Adrenal gland (tissue), 12 donors: Measurements from ENCODE around the gene UTF1. TPM values are rescaled to one million over a fixed set of nuclear protein-coding genes. Genes with fewer than 3 reads are reported as not detected.
A peak's percentile ranks its signal among the peaks of the same experiment; 100 is the strongest.

Experiments
- DNase-seq, 7 donors: peaks; one replicate each; pipeline ENCODE4 v3.0.0-alpha.2; 2019 to 2020
- H3K27ac ChIP-seq, 5 donors: fragments of 200-600 bp; sonication (generic) in 4 of 5; 1 replicate in 3 of 5; 2 replicates in 2 of 5; pipeline versions ENCODE4 v1.5.1 to v1.8.0; 2016 to 2020; ENCODE audit warnings: mild to moderate bottlenecking in 1 of 5
- H3K27me3 ChIP-seq: fragments of 200-600 bp; 2 replicates; pipeline ENCODE4 v1.8.0; 2021
- H3K36me3 ChIP-seq, 2 donors: fragments of 200-600 bp; replicated peaks in 1 of 2; 1 replicate in 1 of 2; 2 replicates in 1 of 2; pipeline versions ENCODE4 v1.5.1 to v1.8.0; 2018 to 2022
- H3K4me1 ChIP-seq, 2 donors: fragments of 200-600 bp; replicated peaks in 1 of 2; 1 replicate in 1 of 2; 2 replicates in 1 of 2; pipeline versions ENCODE4 v1.5.1 to v1.8.0; 2018 to 2021
- H3K4me3 ChIP-seq, 4 donors: fragments of 200-600 bp; sonication (generic) in 3 of 4; one replicate each; pipeline ENCODE4 v1.5.1; 2016 to 2018
- H3K9me3 ChIP-seq, 3 donors: fragments of 200-600 bp; sonication (generic) in 1 of 3; replicated peaks in 1 of 3; 1 replicate in 2 of 3; 2 replicates in 1 of 3; pipeline versions ENCODE4 v1.5.1 to v1.8.0; 2016 to 2021
- POLR2A ChIP-seq, 2 donors: fragments of 450-650 bp; IDR thresholded peaks; one replicate each; pipeline ENCODE4 v1.6.1; 2017; ENCODE audit warnings: antibody characterized with exemption in 2 of 2, mild to moderate bottlenecking in 2 of 2, moderate library complexity in 1 of 2
- WGBS, 4 donors: extraction: QIAGEN DNeasy Blood & Tissue Kit in 2 of 4; methylation state at CpG; one replicate each; pipeline versions ENCODE4 v1.1.5 to v1.1.7; 2013 to 2017; 5-methylcytosine and 5-hydroxymethylcytosine counted together
- intact Hi-C, 2 donors: fragments of 100-400 bp; cut with DNase I; formaldehyde crosslinking; loops; one replicate each; pipeline versions ENCODE4 v1.14.1 to v1.15.0; 2022 to 2023
- polyA plus RNA-seq, 3 donors: library from polyadenylated mRNA; stranded (reverse); fragments of 200-250 nt in 2 of 3; fragments of 350-450 nt in 1 of 3; fragmentation: Illumina TruSeq in 1 of 3; extraction: RNeasy Lipid Tissue Mini Kit (QIAGEN cat#74804) in 1 of 3; gene quantifications; one replicate each; pipeline ENCODE4 v1.2.3, GENCODE V29; 2013 to 2014
- total RNA-seq, 9 donors: library from RNA; depleted of rRNA in 4 of 9; stranded (reverse); fragments of >200 nt in 4 of 9; fragments of 120-200 nt in 1 of 9; fragmentation: NEBNext Ultra II Directional in 1 of 9; extraction: Animal tissue kit (Norgen Biotek cat#: 25700) in 1 of 9; gene quantifications; one replicate each; pipeline versions ENCODE4 v1.1.0 to v1.2.4, GENCODE V29; 2013 to 2023
- TF ChIP-seq, protein P1 (sequence below), 6 experiments: fragments of 450-650 bp in 4 of 6; fragments of 200-600 bp in 2 of 6; sonication (generic) in 1 of 6; IDR thresholded peaks; 1 replicate in 5 of 6; 2 replicates in 1 of 6; pipeline versions ENCODE4 v1.5.1 to v1.8.0; 2016 to 2021; ENCODE audit warnings: antibody characterized with exemption in 6 of 6, mild to moderate bottlenecking in 2 of 6, moderate library complexity in 1 of 6
- donor health status: healthy with polysubstance abuse.
- donor health status: Bipolar disorder and iron deficiency.
- donor health status: DM: yes; HTN: yes; CAD: no.
- donor health status: DM: no; HTN: no; CAD: no.
- donor health status: DM: no; HTN: no; CAD: no.
- donor health status: DM: yes; HTN: yes; CAD: no.

Gene UTF1
- total and polyA plus RNA-seq, 12 donors, result 0.19 to 0.24 TPM; not detected in 10

DNA sequence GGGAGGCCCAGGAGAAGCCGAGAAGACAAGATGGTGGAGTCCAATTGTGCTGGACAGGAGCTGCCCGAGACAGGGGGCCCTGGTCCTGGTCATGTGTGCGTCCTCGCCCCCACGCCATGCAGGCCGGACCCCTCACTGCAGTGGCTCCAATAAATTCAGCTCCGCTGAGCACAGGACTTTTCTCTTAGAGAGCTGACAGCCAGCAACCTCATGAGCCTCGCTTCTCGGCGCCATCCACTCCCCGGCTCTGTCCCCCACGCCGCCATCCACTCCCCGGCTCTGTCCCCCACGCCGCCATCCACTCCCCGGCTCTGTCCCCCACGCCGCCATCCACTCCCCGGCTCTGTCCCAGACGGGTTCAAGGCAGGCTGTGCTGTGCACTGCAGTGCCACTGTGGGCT lies 2.8 kb upstream of the UTF1 start:
- TF ChIP-seq POLR2A (IDR thresholded peaks at IDR 0.05), result no peak
- TF ChIP-seq, protein P1, sequence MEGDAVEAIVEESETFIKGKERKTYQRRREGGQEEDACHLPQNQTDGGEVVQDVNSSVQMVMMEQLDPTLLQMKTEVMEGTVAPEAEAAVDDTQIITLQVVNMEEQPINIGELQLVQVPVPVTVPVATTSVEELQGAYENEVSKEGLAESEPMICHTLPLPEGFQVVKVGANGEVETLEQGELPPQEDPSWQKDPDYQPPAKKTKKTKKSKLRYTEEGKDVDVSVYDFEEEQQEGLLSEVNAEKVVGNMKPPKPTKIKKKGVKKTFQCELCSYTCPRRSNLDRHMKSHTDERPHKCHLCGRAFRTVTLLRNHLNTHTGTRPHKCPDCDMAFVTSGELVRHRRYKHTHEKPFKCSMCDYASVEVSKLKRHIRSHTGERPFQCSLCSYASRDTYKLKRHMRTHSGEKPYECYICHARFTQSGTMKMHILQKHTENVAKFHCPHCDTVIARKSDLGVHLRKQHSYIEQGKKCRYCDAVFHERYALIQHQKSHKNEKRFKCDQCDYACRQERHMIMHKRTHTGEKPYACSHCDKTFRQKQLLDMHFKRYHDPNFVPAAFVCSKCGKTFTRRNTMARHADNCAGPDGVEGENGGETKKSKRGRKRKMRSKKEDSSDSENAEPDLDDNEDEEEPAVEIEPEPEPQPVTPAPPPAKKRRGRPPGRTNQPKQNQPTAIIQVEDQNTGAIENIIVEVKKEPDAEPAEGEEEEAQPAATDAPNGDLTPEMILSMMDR (IDR thresholded peaks at IDR 0.05), result no peak
- no peaks in the 10 kb centered on the region for H3K36me3 ChIP-seq
- H3K4me3 ChIP-seq, result no peak overlapping the region
- no peak overlapping the region for H3K27ac ChIP-seq
- intact Hi-C loops, result no loop called here
- peaks cover 44% of the 10 kb centered on the region for H3K27me3 ChIP-seq
- 85 to 90% (median 87%) methylated on average over 21 of the region's 21 CpGs for WGBS, 4 donors
- DNase-seq, result no peak
- H3K9me3 ChIP-seq, result no peaks in the 10 kb centered on the region
- H3K4me1 ChIP-seq, result no peaks in the 10 kb centered on the region

- H3K27me3 ChIP-seq, result peaks cover 59% of the 10 kb centered on the region
- H3K4me3 ChIP-seq, result no peak overlapping the region
- WGBS, 4 donors, result 10 to 49% (median 15%) methylated on average over 3 to 58 of the region's 58 CpGs
Measured at GRCh38 chr10:133229265-133230043, 563 bp upstream of the UTF1 start.

DNA sequence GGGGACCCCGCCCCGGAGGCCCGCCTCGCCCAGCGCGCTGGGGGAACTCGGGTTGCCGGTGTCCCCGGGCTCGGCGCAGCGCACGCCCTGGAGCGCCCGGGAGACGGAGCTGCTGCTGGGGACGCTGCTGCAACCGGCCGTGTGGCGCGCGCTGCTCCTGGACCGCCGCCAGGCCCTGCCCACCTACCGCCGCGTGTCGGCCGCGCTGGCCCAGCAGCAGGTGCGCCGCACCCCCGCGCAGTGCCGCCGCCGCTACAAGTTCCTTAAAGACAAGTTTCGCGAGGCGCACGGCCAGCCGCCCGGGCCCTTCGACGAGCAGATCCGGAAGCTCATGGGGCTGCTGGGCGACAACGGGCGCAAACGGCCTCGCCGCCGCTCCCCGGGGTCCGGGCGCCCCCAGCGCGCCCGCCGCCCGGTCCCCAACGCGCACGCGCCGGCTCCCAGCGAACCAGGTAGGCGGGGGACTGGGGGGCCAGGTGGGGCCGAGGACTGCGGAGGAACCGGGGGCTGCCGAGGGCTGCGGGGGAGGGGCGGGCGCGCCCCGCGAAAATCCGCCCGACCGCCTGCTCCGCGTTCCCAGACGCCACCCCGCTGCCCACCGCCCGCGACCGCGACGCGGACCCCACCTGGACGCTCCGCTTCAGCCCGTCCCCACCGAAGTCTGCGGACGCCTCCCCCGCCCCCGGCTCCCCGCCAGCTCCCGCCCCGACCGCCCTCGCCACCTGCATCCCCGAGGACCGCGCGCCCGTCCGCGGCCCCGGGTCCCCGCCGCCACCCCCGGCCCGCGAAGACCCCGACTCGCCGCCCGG lies 574 bp downstream of the UTF1 start:
- no peaks in the 10 kb centered on the region for H3K9me3 ChIP-seq
- DNase-seq, result no peak
- H3K27me3 ChIP-seq, result peaks cover 64% of the 10 kb centered on the region
- H3K4me1 ChIP-seq, result no peaks in the 10 kb centered on the region
- peak overlapping the region in 1 of 4 donors; percentile 36 for H3K4me3 ChIP-seq
- no peaks in the 10 kb centered on the region for H3K36me3 ChIP-seq
- H3K27ac ChIP-seq, result no peak overlapping the region
- intact Hi-C loops, result loop anchor here in 1 of 2 donors (10.0 kb wide), 1 partner anchor 76 kb away; no protein-coding TSS in a partner anchor
- TF ChIP-seq POLR2A (IDR thresholded peaks at IDR 0.05), result no peak
- TF ChIP-seq, protein P1 (IDR thresholded peaks at IDR 0.05), result no peak
- WGBS, 4 donors, result 1 to 2% methylated on average over 87 to 116 of the region's 122 CpGs; no CpG with 5 or more reads in 2 of the 4 donors

More at GRCh38 chr10:133229265-133230043, 563 bp upstream of the UTF1 start:
- intact Hi-C loops, result loop anchor here in 1 of 2 donors (10.0 kb wide), 1 partner anchor 75 kb away; no protein-coding TSS in a partner anchor
- Histone ChIP-seq H3K36me3 (no peaks in the 10 kb centered on the region), H3K4me1 (no peaks in the 10 kb centered on the region), H3K27ac (no peak overlapping the region), H3K9me3 (no peaks in the 10 kb centered on the region)
- no peak for DNase-seq
- TF ChIP-seq, protein P1 (IDR thresholded peaks at IDR 0.05), result no peak
